IPS DF 4.7 (cell line): ENCODE results near the gene ARSJ.

ENCODE experiments used
- DNase-seq: peaks from one replicate; pipeline ENCODE4 v3.0.0-alpha.2; 2013; ENCODE audit warnings: low spot score; ENCODE audit errors: extremely low read depth

Gene ARSJ

GRCh38 chr4:113901994-113902787, 77.3 kb downstream of the ARSJ start:
- no peak for DNase-seq

- DNase-seq, result no peak
Observed at GRCh38 chr4:113899271-113900070, 80.0 kb downstream of the ARSJ start.

GRCh38 chr4:113893546-113893945, 85.9 kb downstream of the ARSJ start:
- no peak for DNase-seq

GRCh38 chr4:113888006-113888405, 91.4 kb downstream of the ARSJ start:
- no peak for DNase-seq

- no peak for DNase-seq
Observed at GRCh38 chr4:113885291-113885690, 94.2 kb downstream of the ARSJ start.

- DNase-seq, result no peak
Observed at GRCh38 chr4:113884655-113885054, 94.8 kb downstream of the ARSJ start.

GRCh38 chr4:113882668-113883067, 96.8 kb downstream of the ARSJ start:
- DNase-seq, result no peak

GRCh38 chr4:113881256-113881655, 98.2 kb downstream of the ARSJ start:
- no peak for DNase-seq

GRCh38 chr4:113880240-113881028, 99.0 kb downstream of the ARSJ start:
- DNase-seq, result no peak

GRCh38 chr4:113878668-113879067, 100.8 kb downstream of the ARSJ start:
- DNase-seq, result peak; percentile 36

GRCh38 chr4:113874480-113874879, 105.0 kb downstream of the ARSJ start:
- no peak for DNase-seq

- no peak for DNase-seq
Observed at GRCh38 chr4:113873508-113873907, 105.9 kb downstream of the ARSJ start.

GRCh38 chr4:113872426-113873260, 106.8 kb downstream of the ARSJ start:
- DNase-seq, result no peak

- DNase-seq, result peak; percentile 25
Observed at GRCh38 chr4:113871080-113871479, 108.4 kb downstream of the ARSJ start.

GRCh38 chr4:113869743-113870375, 109.6 kb downstream of the ARSJ start:
- no peak for DNase-seq

- DNase-seq, result no peak
Observed at GRCh38 chr4:113866611-113867010, 112.8 kb downstream of the ARSJ start.

GRCh38 chr4:113858924-113859323, 120.5 kb downstream of the ARSJ start:
- no peak for DNase-seq

- no peak for DNase-seq
Observed at GRCh38 chr4:113851816-113852215, 127.6 kb downstream of the ARSJ start.
